Thoracic aorta (tissue), 2 donors: ENCODE results near the gene MEIOB. TPM values are rescaled to one million over a fixed set of nuclear protein-coding genes. Genes with fewer than 3 reads are reported as not detected.

ENCODE experiments used
- ATAC-seq: fragments of 150-250 bp; one replicate; pipeline ENCODE4 v1.8.0; 2017; ENCODE audit warnings: low read depth; ENCODE audit not compliant: insufficient number of reproducible peaks, low FRiP score
- DNase-seq: peaks from one replicate; pipeline ENCODE4 v3.0.0-alpha.2; 2020; ENCODE audit warnings: low spot score
- H3K27ac ChIP-seq, 2 donors: fragments of 200-600 bp; sonication (generic); 1 replicate in 1 of 2; 2 replicates in 1 of 2; pipeline ENCODE4 v1.5.1; 2016; ENCODE audit warnings: mild to moderate bottlenecking in 2 of 2, moderate library complexity in 2 of 2
- H3K27me3 ChIP-seq: fragments of 200-600 bp; sonication (generic); replicated peaks from 2 replicates; pipeline ENCODE4 v1.6.0; 2016; ENCODE audit warnings: mild to moderate bottlenecking; ENCODE audit not compliant: insufficient read depth
- H3K36me3 ChIP-seq: fragments of 200-600 bp; sonication (generic); one replicate; pipeline ENCODE4 v1.5.1; 2016
- H3K4me1 ChIP-seq, 2 donors: fragments of 200-600 bp; sonication (generic); 1 replicate in 1 of 2; 2 replicates in 1 of 2; pipeline versions ENCODE4 v1.5.1 to v1.6.0; 2016; ENCODE audit warnings: low read depth in 2 of 2, mild to moderate bottlenecking in 1 of 2; ENCODE audit not compliant: control insufficient read depth in 1 of 2
- H3K4me3 ChIP-seq: fragments of 200-600 bp; sonication (generic); 2 replicates; pipeline ENCODE4 v1.5.1; 2016; ENCODE audit warnings: mild to moderate bottlenecking
- H3K9me3 ChIP-seq: fragments of 200-600 bp; sonication (generic); 2 replicates; pipeline ENCODE4 v1.5.1; 2016
- total RNA-seq, 2 donors: library from RNA; depleted of rRNA; stranded (reverse); fragments of >200 nt; gene quantifications; one replicate each; pipeline versions ENCODE4 v1.1.0 to v1.2.3, GENCODE V29; 2016
- TF ChIP-seq, protein P1 (sequence below): fragments of 200-600 bp; sonication (generic); IDR thresholded peaks from one replicate; pipeline ENCODE4 v1.5.1; 2019; ENCODE audit warnings: antibody characterized with exemption

The MEIOB gene
- total RNA-seq, 2 donors from 2014 or later, result not detected

DNA sequence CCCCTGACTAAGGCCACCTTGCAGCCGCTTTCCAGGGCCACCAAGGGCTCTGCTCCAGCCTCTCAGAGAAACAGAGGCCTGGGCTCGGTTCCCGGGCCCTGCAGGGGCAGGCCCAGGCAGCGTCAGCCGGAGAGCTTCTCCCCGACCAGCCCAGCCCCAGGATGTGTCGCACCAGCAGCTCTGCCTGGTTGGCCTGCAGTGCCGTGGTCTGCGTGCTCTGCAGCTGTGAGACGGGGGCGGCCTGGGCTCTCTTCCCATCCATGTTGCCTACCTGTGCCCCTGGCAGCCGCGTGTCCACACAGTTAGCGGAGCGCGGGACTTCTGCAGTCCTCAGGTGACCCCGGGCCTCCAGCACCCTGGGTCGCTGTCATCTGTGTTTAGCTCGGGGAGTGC is 83.3 kb downstream of the MEIOB start:
- Histone ChIP-seq H3K36me3 (peaks cover 25% of the 10 kb centered on the region), H3K9me3 (no peaks in the 10 kb centered on the region), H3K4me3 (no peak overlapping the region), H3K27me3 (no peaks in the 10 kb centered on the region), H3K4me1 (peaks cover 6 to 17% of the 10 kb centered on the region in 2 donors), H3K27ac (no peak overlapping the region)
- no peak for ATAC-seq
- TF ChIP-seq, protein P1, sequence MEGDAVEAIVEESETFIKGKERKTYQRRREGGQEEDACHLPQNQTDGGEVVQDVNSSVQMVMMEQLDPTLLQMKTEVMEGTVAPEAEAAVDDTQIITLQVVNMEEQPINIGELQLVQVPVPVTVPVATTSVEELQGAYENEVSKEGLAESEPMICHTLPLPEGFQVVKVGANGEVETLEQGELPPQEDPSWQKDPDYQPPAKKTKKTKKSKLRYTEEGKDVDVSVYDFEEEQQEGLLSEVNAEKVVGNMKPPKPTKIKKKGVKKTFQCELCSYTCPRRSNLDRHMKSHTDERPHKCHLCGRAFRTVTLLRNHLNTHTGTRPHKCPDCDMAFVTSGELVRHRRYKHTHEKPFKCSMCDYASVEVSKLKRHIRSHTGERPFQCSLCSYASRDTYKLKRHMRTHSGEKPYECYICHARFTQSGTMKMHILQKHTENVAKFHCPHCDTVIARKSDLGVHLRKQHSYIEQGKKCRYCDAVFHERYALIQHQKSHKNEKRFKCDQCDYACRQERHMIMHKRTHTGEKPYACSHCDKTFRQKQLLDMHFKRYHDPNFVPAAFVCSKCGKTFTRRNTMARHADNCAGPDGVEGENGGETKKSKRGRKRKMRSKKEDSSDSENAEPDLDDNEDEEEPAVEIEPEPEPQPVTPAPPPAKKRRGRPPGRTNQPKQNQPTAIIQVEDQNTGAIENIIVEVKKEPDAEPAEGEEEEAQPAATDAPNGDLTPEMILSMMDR, result no peak
- no peak for DNase-seq

DNA sequence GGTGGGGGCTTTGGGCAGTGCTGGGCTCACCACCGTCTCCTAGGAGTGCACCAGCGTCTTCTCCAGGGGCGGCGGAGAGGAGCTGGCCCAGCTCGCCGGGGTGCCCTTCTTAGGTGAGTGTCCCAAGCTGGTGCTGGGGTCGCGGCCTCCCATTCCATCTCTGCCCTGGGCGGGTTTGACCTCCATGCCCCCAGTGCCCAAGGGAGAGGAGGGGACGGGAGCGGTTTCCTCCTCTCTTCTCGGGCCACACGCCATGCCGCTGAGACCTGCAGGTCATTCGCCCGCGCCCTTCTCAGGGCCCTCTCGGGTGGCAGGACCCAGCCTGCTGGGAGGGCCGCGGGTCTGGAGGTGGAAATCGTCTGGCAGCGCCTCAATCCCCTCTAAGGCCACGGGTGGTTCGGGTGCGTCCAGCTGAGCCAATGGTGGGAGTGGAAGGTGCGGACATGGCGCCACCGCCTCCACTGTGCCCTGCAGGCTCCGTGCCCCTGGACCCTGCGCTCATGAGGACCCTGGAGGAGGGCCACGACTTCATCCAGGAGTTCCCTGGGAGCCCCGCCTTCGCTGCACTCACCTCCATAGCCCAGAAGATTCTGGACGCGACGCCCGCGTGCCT is 83.8 kb downstream of the MEIOB start:
- peaks cover 25% of the 10 kb centered on the region for H3K36me3 ChIP-seq
- DNase-seq, result no peak
- H3K9me3 ChIP-seq, result no peaks in the 10 kb centered on the region
- no peaks in the 10 kb centered on the region for H3K27me3 ChIP-seq
- no peak overlapping the region for H3K27ac ChIP-seq
- TF ChIP-seq, protein P1, result no peak
- no peak for ATAC-seq
- no peak overlapping the region for H3K4me3 ChIP-seq
- peaks cover 6 to 22% of the 10 kb centered on the region in 2 donors for H3K4me1 ChIP-seq

GRCh38 chr16:1787322-1788094 is 84.5 kb downstream of the MEIOB start:
- no peak for ATAC-seq
- Histone ChIP-seq H3K27ac (no peak overlapping the region), H3K27me3 (no peaks in the 10 kb centered on the region), H3K4me3 (no peak overlapping the region), H3K4me1 (peaks cover 6 to 22% of the 10 kb centered on the region in 2 donors), H3K36me3 (peaks cover 25% of the 10 kb centered on the region), H3K9me3 (no peaks in the 10 kb centered on the region)
- TF ChIP-seq, protein P1, result no peak
- no peak for DNase-seq

GRCh38 chr16:1787056-1787321 is 85.0 kb downstream of the MEIOB start:
- DNase-seq, result no peak
- peaks cover 25% of the 10 kb centered on the region for H3K36me3 ChIP-seq
- TF ChIP-seq, protein P1, result no peak
- peaks cover 6 to 22% of the 10 kb centered on the region in 2 donors for H3K4me1 ChIP-seq
- ATAC-seq, result no peak
- H3K9me3 ChIP-seq, result no peaks in the 10 kb centered on the region
- H3K4me3 ChIP-seq, result no peak overlapping the region
- H3K27me3 ChIP-seq, result no peaks in the 10 kb centered on the region
- H3K27ac ChIP-seq, result no peak overlapping the region

DNA sequence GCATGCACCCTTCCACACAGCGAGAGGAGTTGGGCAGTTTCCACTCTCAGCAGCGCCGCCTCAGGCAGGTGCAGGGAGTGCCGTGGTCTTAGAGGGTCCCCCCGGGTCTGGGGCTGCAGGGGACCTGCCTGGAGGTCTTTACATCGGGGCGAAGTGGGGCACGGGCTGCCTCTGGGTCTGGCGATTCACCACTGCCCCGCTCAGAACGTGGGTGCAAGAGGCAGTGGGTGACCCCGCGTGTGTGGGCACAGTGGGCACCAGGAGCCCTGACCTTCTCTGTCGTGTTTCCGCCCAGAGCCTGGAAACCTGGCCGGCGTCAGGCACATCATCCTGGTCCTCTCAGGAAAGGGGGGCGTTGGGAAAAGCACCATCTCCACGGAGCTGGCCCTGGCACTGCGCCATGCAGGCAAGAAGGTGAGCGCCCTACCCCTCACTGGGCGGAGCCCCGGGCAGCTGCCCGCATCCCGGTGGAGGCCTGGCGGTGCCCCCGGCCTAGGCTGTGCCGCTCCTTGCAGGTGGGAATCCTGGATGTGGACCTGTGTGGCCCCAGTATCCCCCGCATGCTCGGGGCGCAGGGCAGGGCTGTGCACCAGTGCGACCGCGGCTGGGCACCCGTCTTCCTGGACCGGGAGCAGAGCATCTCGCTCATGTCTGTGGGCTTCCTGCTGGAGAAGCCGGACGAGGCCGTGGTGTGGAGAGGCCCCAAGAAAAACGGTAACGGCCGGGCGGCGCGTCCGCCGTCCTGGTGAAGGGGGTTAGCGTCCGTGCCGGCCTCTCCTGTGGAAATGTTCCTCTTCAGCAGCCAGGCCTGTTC is 85.5 kb downstream of the MEIOB start:
- Histone ChIP-seq H3K27ac (no peak overlapping the region), H3K4me3 (no peak overlapping the region), H3K36me3 (peaks cover 25% of the 10 kb centered on the region), H3K9me3 (no peaks in the 10 kb centered on the region), H3K4me1 (peaks cover 10 to 27% of the 10 kb centered on the region in 2 donors), H3K27me3 (no peaks in the 10 kb centered on the region)
- TF ChIP-seq, protein P1, result no peak
- ATAC-seq, result no peak
- no peak for DNase-seq
